Activated T-cell treated with anti-CD3 and anti-CD28 coated beads, Interleukin-2, amount 50 U/mL, for 72 hours (primary cell): ENCODE data around the gene SLAIN2. TPM values are rescaled to one million over a fixed set of nuclear protein-coding genes. Genes with fewer than 3 reads are reported as not detected.
A peak's percentile ranks its signal among the peaks of the same experiment; 100 is the strongest.

Experiments
- ATAC-seq, 2 donors: fragments of 150-1000 bp; cut with Tn5 transposase; replicated peaks in 1 of 2; 2 replicates each; pipeline ENCODE4 v1.10.0; 2021; ENCODE audit warnings: moderate library complexity in 2 of 2, mild to moderate bottlenecking in 1 of 2
- DNase-seq, 2 donors: peaks; one replicate each; pipeline ENCODE4 v3.0.0; 2021 to 2022; ENCODE audit warnings: mixed read lengths in 1 of 2
- H3K27ac Mint-ChIP-seq: one replicate; pipeline ENCODE4 v1.8.0; 2022; ENCODE audit warnings: mild to moderate bottlenecking, moderate library complexity, mixed read lengths
- H3K27me3 Mint-ChIP-seq: one replicate; pipeline ENCODE4 v1.8.0; 2022; ENCODE audit warnings: low read depth, mixed read lengths
- H3K36me3 Mint-ChIP-seq, 2 donors: one replicate each; pipeline ENCODE4 v1.8.0; 2022; ENCODE audit warnings: mixed read lengths in 2 of 2, mild to moderate bottlenecking in 1 of 2; ENCODE audit not compliant: insufficient read depth in 2 of 2
- H3K4me1 Mint-ChIP-seq: one replicate; pipeline ENCODE4 v1.8.0; 2022; ENCODE audit warnings: low read depth, mixed read lengths
- H3K4me3 Mint-ChIP-seq, 2 donors: one replicate each; pipeline ENCODE4 v1.8.0; 2022; ENCODE audit warnings: mild to moderate bottlenecking in 2 of 2, mixed read lengths in 2 of 2, moderate library complexity in 2 of 2
- H3K9me3 Mint-ChIP-seq, 2 donors: one replicate each; pipeline ENCODE4 v1.8.0; 2022; ENCODE audit warnings: mixed read lengths in 2 of 2
- total RNA-seq, 2 donors: library from RNA; stranded (reverse); gene quantifications; one replicate each; pipeline ENCODE4 v1.2.3, GENCODE V29; 2022

The SLAIN2 gene
- total RNA-seq, 2 donors from 2014 or later = 43.4 to 58.0 TPM

- no peaks in the 10 kb centered on the region for H3K9me3 Mint-ChIP-seq
- peaks cover 0 to 3% of the 10 kb centered on the region in 2 donors for H3K36me3 Mint-ChIP-seq
- H3K4me3 Mint-ChIP-seq = no peak overlapping the region
- ATAC-seq (peak; percentile 55 to 64), DNase-seq (peak; percentile 12 to 28)
- no peaks in the 10 kb centered on the region for H3K4me1 Mint-ChIP-seq
- no peaks in the 10 kb centered on the region for H3K27me3 Mint-ChIP-seq
- H3K27ac Mint-ChIP-seq = no peak overlapping the region
Measured at GRCh38 chr4:48315728-48316630, 25.4 kb upstream of the SLAIN2 start.

GRCh38 chr4:48321312-48321711 is 20.0 kb upstream of the SLAIN2 start:
- H3K36me3 Mint-ChIP-seq = no peaks in the 10 kb centered on the region
- no peaks in the 10 kb centered on the region for H3K9me3 Mint-ChIP-seq
- no peaks in the 10 kb centered on the region for H3K4me1 Mint-ChIP-seq
- no peak for ATAC-seq
- no peaks in the 10 kb centered on the region for H3K27me3 Mint-ChIP-seq
- H3K27ac Mint-ChIP-seq = no peak overlapping the region
- no peak for DNase-seq
- H3K4me3 Mint-ChIP-seq = no peak overlapping the region

GRCh38 chr4:48322063-48322462 is 19.3 kb upstream of the SLAIN2 start:
- Mint-ChIP-seq H3K9me3 (no peaks in the 10 kb centered on the region), H3K27ac (no peak overlapping the region), H3K4me1 (no peaks in the 10 kb centered on the region), H3K36me3 (no peaks in the 10 kb centered on the region), H3K27me3 (no peaks in the 10 kb centered on the region), H3K4me3 (no peak overlapping the region)
- no peak for ATAC-seq
- no peak for DNase-seq

GRCh38 chr4:48324281-48324680 is 17.0 kb upstream of the SLAIN2 start:
- H3K27me3 Mint-ChIP-seq = no peaks in the 10 kb centered on the region
- no peaks in the 10 kb centered on the region for H3K4me1 Mint-ChIP-seq
- DNase-seq (no peak), ATAC-seq (no peak)
- no peaks in the 10 kb centered on the region for H3K9me3 Mint-ChIP-seq
- H3K4me3 Mint-ChIP-seq = no peak overlapping the region
- no peak overlapping the region for H3K27ac Mint-ChIP-seq
- no peaks in the 10 kb centered on the region for H3K36me3 Mint-ChIP-seq

- peaks cover 10% of the 10 kb centered on the region for H3K4me1 Mint-ChIP-seq
- no peak for DNase-seq
- no peaks in the 10 kb centered on the region for H3K36me3 Mint-ChIP-seq
- peaks cover 6% of the 10 kb centered on the region for H3K27me3 Mint-ChIP-seq
- no peaks in the 10 kb centered on the region for H3K9me3 Mint-ChIP-seq
- no peak overlapping the region for H3K27ac Mint-ChIP-seq
- no peak for ATAC-seq
- H3K4me3 Mint-ChIP-seq = no peak overlapping the region
Measured at GRCh38 chr4:48329193-48329592, 12.1 kb upstream of the SLAIN2 start.

GRCh38 chr4:48329976-48330375 is 11.4 kb upstream of the SLAIN2 start:
- ATAC-seq = peak; percentile 58 to 72
- H3K9me3 Mint-ChIP-seq = no peaks in the 10 kb centered on the region
- H3K4me1 Mint-ChIP-seq = peaks cover 10% of the 10 kb centered on the region
- H3K27ac Mint-ChIP-seq = no peak overlapping the region
- peaks cover 6% of the 10 kb centered on the region for H3K27me3 Mint-ChIP-seq
- H3K36me3 Mint-ChIP-seq = no peaks in the 10 kb centered on the region
- no peak overlapping the region for H3K4me3 Mint-ChIP-seq
- DNase-seq = no peak

- peaks cover 6% of the 10 kb centered on the region for H3K27me3 Mint-ChIP-seq
- H3K9me3 Mint-ChIP-seq = no peaks in the 10 kb centered on the region
- H3K4me3 Mint-ChIP-seq = no peak overlapping the region
- ATAC-seq (no peak), DNase-seq (no peak)
- no peak overlapping the region for H3K27ac Mint-ChIP-seq
- H3K4me1 Mint-ChIP-seq = peaks cover 10% of the 10 kb centered on the region
- H3K36me3 Mint-ChIP-seq = no peaks in the 10 kb centered on the region
Measured at GRCh38 chr4:48331577-48332330, 9.6 kb upstream of the SLAIN2 start.

GRCh38 chr4:48332661-48333060 is 8.7 kb upstream of the SLAIN2 start:
- H3K4me3 Mint-ChIP-seq = no peak overlapping the region
- H3K27me3 Mint-ChIP-seq = peaks cover 6% of the 10 kb centered on the region
- peaks cover 18% of the 10 kb centered on the region for H3K4me1 Mint-ChIP-seq
- no peaks in the 10 kb centered on the region for H3K9me3 Mint-ChIP-seq
- ATAC-seq = no peak
- H3K27ac Mint-ChIP-seq = no peak overlapping the region
- DNase-seq = no peak
- H3K36me3 Mint-ChIP-seq = no peaks in the 10 kb centered on the region

GRCh38 chr4:48333587-48333986 is 7.7 kb upstream of the SLAIN2 start:
- Mint-ChIP-seq H3K27me3 (peaks cover 6% of the 10 kb centered on the region), H3K9me3 (no peaks in the 10 kb centered on the region), H3K4me3 (no peak overlapping the region), H3K36me3 (no peaks in the 10 kb centered on the region), H3K27ac (no peak overlapping the region), H3K4me1 (peaks cover 27% of the 10 kb centered on the region)
- no peak for DNase-seq
- ATAC-seq = no peak

GRCh38 chr4:48334236-48334635 is 7.1 kb upstream of the SLAIN2 start:
- no peak overlapping the region for H3K4me3 Mint-ChIP-seq
- H3K27me3 Mint-ChIP-seq = peaks cover 6% of the 10 kb centered on the region
- ATAC-seq (no peak), DNase-seq (no peak)
- no peak overlapping the region for H3K27ac Mint-ChIP-seq
- H3K36me3 Mint-ChIP-seq = no peaks in the 10 kb centered on the region
- peaks cover 32% of the 10 kb centered on the region for H3K4me1 Mint-ChIP-seq
- no peaks in the 10 kb centered on the region for H3K9me3 Mint-ChIP-seq

- Mint-ChIP-seq H3K27me3 (peaks cover 6% of the 10 kb centered on the region), H3K9me3 (no peaks in the 10 kb centered on the region), H3K4me1 (peaks cover 33% of the 10 kb centered on the region), H3K27ac (no peak overlapping the region), H3K4me3 (no peak overlapping the region), H3K36me3 (no peaks in the 10 kb centered on the region)
- no peak for ATAC-seq
- DNase-seq = no peak
Measured at GRCh38 chr4:48334900-48335384, 6.4 kb upstream of the SLAIN2 start.

GRCh38 chr4:48336146-48336870 is 5.0 kb upstream of the SLAIN2 start:
- no peak overlapping the region for H3K27ac Mint-ChIP-seq
- DNase-seq (no peak), ATAC-seq (no peak)
- H3K27me3 Mint-ChIP-seq = peaks cover 6% of the 10 kb centered on the region
- peaks cover 29% of the 10 kb centered on the region for H3K4me1 Mint-ChIP-seq
- H3K4me3 Mint-ChIP-seq = no peak overlapping the region
- H3K9me3 Mint-ChIP-seq = no peaks in the 10 kb centered on the region
- no peaks in the 10 kb centered on the region for H3K36me3 Mint-ChIP-seq

GRCh38 chr4:48337731-48338130 is 3.6 kb upstream of the SLAIN2 start:
- H3K27me3 Mint-ChIP-seq = no peaks in the 10 kb centered on the region
- H3K4me3 Mint-ChIP-seq = peak overlapping the region in 1 of 2 donors; percentile 7
- peaks cover 34% of the 10 kb centered on the region for H3K4me1 Mint-ChIP-seq
- H3K36me3 Mint-ChIP-seq = peaks cover 2% of the 10 kb centered on the region in 2 donors
- H3K9me3 Mint-ChIP-seq = no peaks in the 10 kb centered on the region
- DNase-seq (no peak), ATAC-seq (no peak)
- peak overlapping the region; percentile 34 for H3K27ac Mint-ChIP-seq
